ENCODE results near the gene VPS18. TPM values are rescaled to one million over a fixed set of nuclear protein-coding genes. Genes with fewer than 3 reads are reported as not detected.

VPS18 gene
- 8.0 and 22.2 TPM in 2 replicates for total RNA-seq (ENCODE audit: low replicate concordance)

DNA sequence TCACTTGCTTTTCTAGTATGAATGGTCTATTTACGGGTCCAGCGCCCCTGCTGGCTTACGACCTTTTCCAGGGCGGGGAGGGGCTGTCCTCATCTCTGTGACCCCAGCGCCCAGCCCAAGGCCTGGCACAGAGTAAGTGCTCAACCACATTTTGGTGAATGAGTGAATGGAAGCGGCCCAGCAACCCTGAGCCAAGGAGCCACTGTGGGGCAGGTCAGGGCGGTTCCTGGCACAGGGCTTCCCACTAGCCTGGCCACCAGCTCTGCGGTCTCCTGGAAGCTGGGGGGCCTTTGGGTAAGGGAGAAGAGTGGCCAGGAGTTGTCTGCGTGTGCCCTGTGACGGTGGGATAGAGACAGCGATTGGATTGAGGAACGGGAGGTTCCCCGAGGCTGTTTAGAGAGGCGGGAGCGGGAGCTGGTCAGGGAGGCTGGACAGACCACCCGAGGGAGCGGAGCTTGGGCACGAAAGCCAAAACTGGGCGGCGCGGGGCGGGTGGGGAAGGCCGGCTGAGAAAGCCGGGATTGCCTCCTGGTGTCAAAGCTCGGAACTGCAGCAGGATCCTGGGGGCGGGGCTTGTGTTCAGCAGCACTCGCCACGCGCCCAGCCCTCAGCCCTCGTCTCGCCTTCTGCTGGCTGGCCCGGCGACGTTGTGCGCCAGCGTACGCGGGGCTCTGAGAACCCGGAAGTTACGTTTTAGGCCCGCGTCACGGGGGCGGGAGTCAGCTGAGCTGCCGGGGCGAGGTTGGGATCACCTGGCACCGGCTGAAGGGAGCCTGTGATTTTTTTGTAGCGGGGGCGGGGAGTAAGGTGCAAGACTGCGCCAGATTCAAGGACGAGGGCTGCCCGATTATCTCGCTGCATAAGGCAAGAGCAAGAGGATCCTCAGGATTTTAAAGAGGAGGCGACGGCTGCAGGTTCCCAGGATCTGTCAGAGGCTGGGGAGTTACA lies at the start of gene VPS18:
Gene VPS18, plus strand, starts transcription at position 718 of the 948 bp plus-strand sequence. CDS start 319 bp downstream, outside the sequence.
- TF ChIP-seq EZH2phosphoT487 (IDR thresholded peaks at IDR 0.05) = no peak
- TF ChIP-seq, protein P1, sequence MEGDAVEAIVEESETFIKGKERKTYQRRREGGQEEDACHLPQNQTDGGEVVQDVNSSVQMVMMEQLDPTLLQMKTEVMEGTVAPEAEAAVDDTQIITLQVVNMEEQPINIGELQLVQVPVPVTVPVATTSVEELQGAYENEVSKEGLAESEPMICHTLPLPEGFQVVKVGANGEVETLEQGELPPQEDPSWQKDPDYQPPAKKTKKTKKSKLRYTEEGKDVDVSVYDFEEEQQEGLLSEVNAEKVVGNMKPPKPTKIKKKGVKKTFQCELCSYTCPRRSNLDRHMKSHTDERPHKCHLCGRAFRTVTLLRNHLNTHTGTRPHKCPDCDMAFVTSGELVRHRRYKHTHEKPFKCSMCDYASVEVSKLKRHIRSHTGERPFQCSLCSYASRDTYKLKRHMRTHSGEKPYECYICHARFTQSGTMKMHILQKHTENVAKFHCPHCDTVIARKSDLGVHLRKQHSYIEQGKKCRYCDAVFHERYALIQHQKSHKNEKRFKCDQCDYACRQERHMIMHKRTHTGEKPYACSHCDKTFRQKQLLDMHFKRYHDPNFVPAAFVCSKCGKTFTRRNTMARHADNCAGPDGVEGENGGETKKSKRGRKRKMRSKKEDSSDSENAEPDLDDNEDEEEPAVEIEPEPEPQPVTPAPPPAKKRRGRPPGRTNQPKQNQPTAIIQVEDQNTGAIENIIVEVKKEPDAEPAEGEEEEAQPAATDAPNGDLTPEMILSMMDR (IDR thresholded peaks at IDR 0.05) = peak; percentile 68
- H3K27ac Mint-ChIP-seq = peak within 1 kb of the TSS; percentile 91
- Histone ChIP-seq H3K4me1 (peaks cover 7% of the 10 kb centered on the region), H3K4me3 (peak within 1 kb of the TSS; percentile 84), H3K36me3 (no peaks in the 10 kb centered on the region), H3F3A (ENCODE audit: low read depth) (peaks cover 4% of the 10 kb centered on the region), H3K79me2 (ENCODE audit: low read depth) (peaks cover 26% of the 10 kb centered on the region), H3K9me3 (ENCODE audit: low read depth) (no peaks in the 10 kb centered on the region), H2AFZ (replicated peaks) (peak within 1 kb of the TSS; percentile 99), H3K9ac (peak within 1 kb of the TSS; percentile 66), H3K4me2 (peak within 1 kb of the TSS; percentile 98), H3K27me3 (peaks cover 20% of the 10 kb centered on the region), H3K27ac (peak within 1 kb of the TSS; percentile 39), H4K20me1 (ENCODE audit: low read depth) (no peaks in the 10 kb centered on the region)
- peak; percentile 99 for DNase-seq (ENCODE audit: low spot score)
- H3K9me3 Mint-ChIP-seq = no peaks in the 10 kb centered on the region
- H3K36me3 Mint-ChIP-seq = peaks cover 13% of the 10 kb centered on the region
- H3K4me3 Mint-ChIP-seq = peak within 1 kb of the TSS; percentile 98
- H3K27me3 Mint-ChIP-seq (ENCODE audit: insufficient read depth, low read depth) = peaks cover 9% of the 10 kb centered on the region
- H3K4me1 Mint-ChIP-seq = peaks cover 23% of the 10 kb centered on the region

DNA sequence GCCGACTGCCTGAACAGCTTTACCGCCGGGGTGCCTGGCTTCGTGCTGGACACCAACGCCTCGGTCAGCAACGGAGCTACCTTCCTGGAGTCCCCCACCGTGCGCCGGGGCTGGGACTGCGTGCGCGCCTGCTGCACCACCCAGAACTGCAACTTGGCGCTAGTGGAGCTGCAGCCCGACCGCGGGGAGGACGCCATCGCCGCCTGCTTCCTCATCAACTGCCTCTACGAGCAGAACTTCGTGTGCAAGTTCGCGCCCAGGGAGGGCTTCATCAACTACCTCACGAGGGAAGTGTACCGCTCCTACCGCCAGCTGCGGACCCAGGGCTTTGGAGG lies 49.6 kb upstream of the VPS18 start:
- Histone ChIP-seq H3K4me3 (peak overlapping the region; percentile 76), H2AFZ (replicated peaks) (peak overlapping the region; percentile 77), H3K27ac (no peak overlapping the region), H3K9me3 (ENCODE audit: low read depth) (no peaks in the 10 kb centered on the region), H3K9ac (no peak overlapping the region), H3K4me2 (peak overlapping the region; percentile 85), H3K79me2 (ENCODE audit: low read depth) (no peaks in the 10 kb centered on the region), H3K36me3 (no peaks in the 10 kb centered on the region), H4K20me1 (ENCODE audit: low read depth) (no peaks in the 10 kb centered on the region), H3F3A (ENCODE audit: low read depth) (peaks cover 20% of the 10 kb centered on the region), H3K4me1 (peaks cover 12% of the 10 kb centered on the region), H3K27me3 (peaks cover 40% of the 10 kb centered on the region)
- Mint-ChIP-seq H3K4me1 (peaks cover 22% of the 10 kb centered on the region), H3K27ac (peak overlapping the region; percentile 62), H3K36me3 (no peaks in the 10 kb centered on the region), H3K4me3 (peak overlapping the region; percentile 81), H3K27me3 (ENCODE audit: insufficient read depth, low read depth) (peaks cover 38% of the 10 kb centered on the region), H3K9me3 (no peaks in the 10 kb centered on the region)
- peak; percentile 59 for DNase-seq (ENCODE audit: low spot score)
- peak; percentile 75 for TF ChIP-seq EZH2phosphoT487 (IDR thresholded peaks at IDR 0.05)
- TF ChIP-seq EZH2 (IDR thresholded peaks at IDR 0.05) = peak; percentile 90
- TF ChIP-seq, protein P1 (IDR thresholded peaks at IDR 0.05) = no peak

DNA sequence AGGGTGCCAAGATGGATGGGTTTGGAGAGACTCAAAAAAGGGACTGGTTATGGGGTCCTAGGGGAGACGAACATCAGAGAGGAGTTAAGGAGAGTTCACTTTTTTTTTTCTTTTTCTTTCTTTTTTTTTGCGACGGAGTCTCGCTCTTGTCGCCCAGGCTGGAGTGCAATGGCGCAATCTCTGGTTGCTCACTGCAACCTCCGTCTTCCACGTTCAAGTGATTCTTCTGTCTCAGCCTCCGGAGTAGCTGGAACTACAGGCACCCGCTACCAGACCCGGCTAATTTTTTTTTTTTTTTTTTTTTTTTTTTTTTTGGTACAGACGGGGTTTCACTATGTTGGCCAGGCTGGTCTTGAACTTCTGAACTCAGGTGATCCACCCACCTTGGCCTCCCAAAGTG lies 49.2 kb upstream of the VPS18 start:
- Mint-ChIP-seq H3K4me1 (peaks cover 22% of the 10 kb centered on the region), H3K4me3 (peak overlapping the region; percentile 81), H3K9me3 (no peaks in the 10 kb centered on the region), H3K36me3 (no peaks in the 10 kb centered on the region), H3K27ac (peak overlapping the region; percentile 62), H3K27me3 (ENCODE audit: insufficient read depth, low read depth) (peaks cover 36% of the 10 kb centered on the region)
- Histone ChIP-seq H3K79me2 (ENCODE audit: low read depth) (no peaks in the 10 kb centered on the region), H2AFZ (replicated peaks) (peak overlapping the region; percentile 77), H3F3A (ENCODE audit: low read depth) (peaks cover 20% of the 10 kb centered on the region), H3K36me3 (no peaks in the 10 kb centered on the region), H3K9ac (no peak overlapping the region), H3K4me2 (peak overlapping the region; percentile 85), H3K27me3 (peaks cover 40% of the 10 kb centered on the region), H3K9me3 (ENCODE audit: low read depth) (no peaks in the 10 kb centered on the region), H3K4me1 (peaks cover 12% of the 10 kb centered on the region), H3K4me3 (peak overlapping the region; percentile 76), H3K27ac (no peak overlapping the region), H4K20me1 (ENCODE audit: low read depth) (no peaks in the 10 kb centered on the region)
- no peak for TF ChIP-seq EZH2phosphoT487 (IDR thresholded peaks at IDR 0.05)
- TF ChIP-seq, protein P1 (IDR thresholded peaks at IDR 0.05) = no peak
- TF ChIP-seq EZH2 (IDR thresholded peaks at IDR 0.05) = no peak
- DNase-seq (ENCODE audit: low spot score) = no peak

All from neural progenitor cell (in vitro differentiated cells).